ENCODE results near the gene SMIM8. TPM values are rescaled to one million over a fixed set of nuclear protein-coding genes. Genes with fewer than 3 reads are reported as not detected.

SMIM8 gene
- total and polyA plus RNA-seq, 4 donors: 2.3 to 6.1 (median 5.2) TPM

DNA sequence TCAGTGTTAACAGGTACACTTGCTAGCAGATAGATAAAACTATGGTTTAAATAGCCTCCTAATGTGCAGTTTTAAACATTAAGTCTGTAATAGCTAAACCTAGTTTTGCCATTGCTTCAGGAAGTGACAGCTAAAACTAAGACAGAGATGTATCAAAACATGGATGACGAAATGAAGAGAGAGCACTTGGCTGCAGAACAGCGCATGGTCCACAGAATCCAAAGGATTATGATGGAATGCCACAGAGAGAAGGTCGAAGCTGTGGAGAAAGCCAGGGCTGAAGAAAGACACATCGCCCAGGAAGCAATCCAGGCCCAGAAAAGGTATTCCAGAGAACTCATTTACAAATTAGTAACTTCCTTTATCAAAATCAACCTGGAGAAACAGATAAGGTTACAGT is 33.8 kb downstream of the SMIM8 start:
- DNase-seq (ENCODE audit: low spot score): no peak
- Histone ChIP-seq H3K9ac (ENCODE audit: low read depth in 1 of 2, low read length in 2 of 2) (no peak overlapping the region), H3K9me3 (ENCODE audit: control insufficient read depth in 4 of 4, low read length in 3 of 4) (no peaks in the 10 kb centered on the region), H3K4me3 (ENCODE audit: low read depth in 1 of 3, low read length in 3 of 3) (no peak overlapping the region), H3K27me3 (ENCODE audit: control insufficient read depth in 4 of 4, insufficient read depth in 4 of 4, low read length in 3 of 4) (no peaks in the 10 kb centered on the region), H3K4me1 (ENCODE audit: control insufficient read depth in 4 of 4, insufficient read depth in 4 of 4, low read length in 3 of 4) (no peaks in the 10 kb centered on the region), H3K36me3 (ENCODE audit: control insufficient read depth in 4 of 4, insufficient read depth in 3 of 4, low read depth in 1 of 4, low read length in 3 of 4) (peaks cover 0 to 1% (median 0%) of the 10 kb centered on the region in 4 donors), H3K27ac (ENCODE audit: low read depth in 1 of 2, low read length in 2 of 2) (no peak overlapping the region)
- TF ChIP-seq RXRA (IDR thresholded peaks at IDR 0.05) (no peak), HNF4A (conservative IDR thresholded peaks at IDR 0.05) (no peak), JUND (IDR thresholded peaks at IDR 0.05) (no peak), NR2F2 (IDR thresholded peaks at IDR 0.05) (no peak), EGR1 (IDR thresholded peaks at IDR 0.05; ENCODE audit: low read depth in 2 of 2) (no peak), RAD21 (IDR thresholded peaks at IDR 0.05) (no peak), CTCF (IDR thresholded peaks at IDR 0.05; ENCODE audit: low read depth, low read length, missing input control) (no peak), HNF4G (IDR thresholded peaks at IDR 0.05) (no peak), FOXA2 (IDR thresholded peaks at IDR 0.05) (no peak), TAF1 (conservative IDR thresholded peaks at IDR 0.05) (no peak), GABPA (IDR thresholded peaks at IDR 0.05 in 1 of 2, conservative IDR thresholded peaks at IDR 0.05 in 1 of 2) (no peak), YY1 (IDR thresholded peaks at IDR 0.05) (no peak), REST (IDR thresholded peaks at IDR 0.05) (no peak)
- TF ChIP-seq, protein P1, sequence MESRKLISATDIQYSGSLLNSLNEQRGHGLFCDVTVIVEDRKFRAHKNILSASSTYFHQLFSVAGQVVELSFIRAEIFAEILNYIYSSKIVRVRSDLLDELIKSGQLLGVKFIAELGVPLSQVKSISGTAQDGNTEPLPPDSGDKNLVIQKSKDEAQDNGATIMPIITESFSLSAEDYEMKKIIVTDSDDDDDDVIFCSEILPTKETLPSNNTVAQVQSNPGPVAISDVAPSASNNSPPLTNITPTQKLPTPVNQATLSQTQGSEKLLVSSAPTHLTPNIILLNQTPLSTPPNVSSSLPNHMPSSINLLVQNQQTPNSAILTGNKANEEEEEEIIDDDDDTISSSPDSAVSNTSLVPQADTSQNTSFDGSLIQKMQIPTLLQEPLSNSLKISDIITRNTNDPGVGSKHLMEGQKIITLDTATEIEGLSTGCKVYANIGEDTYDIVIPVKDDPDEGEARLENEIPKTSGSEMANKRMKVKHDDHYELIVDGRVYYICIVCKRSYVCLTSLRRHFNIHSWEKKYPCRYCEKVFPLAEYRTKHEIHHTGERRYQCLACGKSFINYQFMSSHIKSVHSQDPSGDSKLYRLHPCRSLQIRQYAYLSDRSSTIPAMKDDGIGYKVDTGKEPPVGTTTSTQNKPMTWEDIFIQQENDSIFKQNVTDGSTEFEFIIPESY (IDR thresholded peaks at IDR 0.05): no peak
- TF ChIP-seq, protein P2, sequence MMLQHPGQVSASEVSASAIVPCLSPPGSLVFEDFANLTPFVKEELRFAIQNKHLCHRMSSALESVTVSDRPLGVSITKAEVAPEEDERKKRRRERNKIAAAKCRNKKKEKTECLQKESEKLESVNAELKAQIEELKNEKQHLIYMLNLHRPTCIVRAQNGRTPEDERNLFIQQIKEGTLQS (IDR thresholded peaks at IDR 0.05): no peak
- TF ChIP-seq, protein P3, sequence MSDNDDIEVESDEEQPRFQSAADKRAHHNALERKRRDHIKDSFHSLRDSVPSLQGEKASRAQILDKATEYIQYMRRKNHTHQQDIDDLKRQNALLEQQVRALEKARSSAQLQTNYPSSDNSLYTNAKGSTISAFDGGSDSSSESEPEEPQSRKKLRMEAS (IDR thresholded peaks at IDR 0.05): no peak
- 94% methylated on average over 4 of the region's 4 CpGs for WGBS

All from liver (tissue), 9 donors.